Measurements from ENCODE around the gene DEFB123. TPM values are rescaled to one million over a fixed set of nuclear protein-coding genes. Genes with fewer than 3 reads are reported as not detected.

DEFB123 gene
- total and polyA plus RNA-seq, 9 of the 15 experiments (the other 6 are each of a cell fraction or from before 2014, with no cell fraction given) = not detected

DNA sequence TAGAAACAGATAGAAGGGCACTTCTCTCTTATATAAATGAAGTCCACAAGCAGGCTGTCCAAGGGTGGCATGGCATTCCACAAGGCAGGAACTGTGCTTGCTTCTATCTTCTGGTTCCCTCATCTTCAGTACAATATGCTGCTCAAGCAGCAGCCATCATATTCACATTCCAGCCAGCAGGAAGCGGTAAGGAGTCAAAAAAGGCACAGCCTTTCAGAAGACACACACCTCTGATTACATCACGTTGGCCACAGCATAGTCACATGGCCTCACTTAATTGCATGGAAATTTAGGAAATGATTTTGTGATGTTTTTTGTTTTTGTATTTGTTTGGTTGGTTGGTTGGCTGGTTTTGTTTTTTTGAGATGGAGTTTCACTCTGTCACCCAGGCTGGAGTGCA is 53.7 kb downstream of the DEFB123 start (continued):
- TF ChIP-seq L3MBTL2 (IDR thresholded peaks at IDR 0.05) (peak; percentile 57), ARID1B (IDR thresholded peaks at IDR 0.05) (0 out of 2 replicates have a peak, but pooled peaks have one; percentile 12), NCOA1 (IDR thresholded peaks at IDR 0.05; ENCODE audit: low read depth) (no peak), RUNX1 (IDR thresholded peaks at IDR 0.05; ENCODE audit: low read depth) (no peak), ZFP30 (CRISPR knock-in tag; IDR thresholded peaks at IDR 0.05; ENCODE audit: borderline replicate concordance) (no peak), ZBTB5 (IDR thresholded peaks at IDR 0.05) (no peak), NCOR1 (IDR thresholded peaks at IDR 0.05) (no peak), RBBP5 (IDR thresholded peaks at IDR 0.05; ENCODE audit: borderline replicate concordance, insufficient read depth, low read length, poor library complexity, severe bottlenecking) (no peak), ZNF780A (CRISPR knock-in tag; IDR thresholded peaks at IDR 0.05) (no peak), TRIM25 (IDR thresholded peaks at IDR 0.05; ENCODE audit: borderline replicate concordance) (no peak), TEAD1 (CRISPR knock-in tag; IDR thresholded peaks at IDR 0.05) (peak; percentile 100), HDAC2 (IDR thresholded peaks at IDR 0.05) (no peak)
- TF ChIP-seq, protein P1, sequence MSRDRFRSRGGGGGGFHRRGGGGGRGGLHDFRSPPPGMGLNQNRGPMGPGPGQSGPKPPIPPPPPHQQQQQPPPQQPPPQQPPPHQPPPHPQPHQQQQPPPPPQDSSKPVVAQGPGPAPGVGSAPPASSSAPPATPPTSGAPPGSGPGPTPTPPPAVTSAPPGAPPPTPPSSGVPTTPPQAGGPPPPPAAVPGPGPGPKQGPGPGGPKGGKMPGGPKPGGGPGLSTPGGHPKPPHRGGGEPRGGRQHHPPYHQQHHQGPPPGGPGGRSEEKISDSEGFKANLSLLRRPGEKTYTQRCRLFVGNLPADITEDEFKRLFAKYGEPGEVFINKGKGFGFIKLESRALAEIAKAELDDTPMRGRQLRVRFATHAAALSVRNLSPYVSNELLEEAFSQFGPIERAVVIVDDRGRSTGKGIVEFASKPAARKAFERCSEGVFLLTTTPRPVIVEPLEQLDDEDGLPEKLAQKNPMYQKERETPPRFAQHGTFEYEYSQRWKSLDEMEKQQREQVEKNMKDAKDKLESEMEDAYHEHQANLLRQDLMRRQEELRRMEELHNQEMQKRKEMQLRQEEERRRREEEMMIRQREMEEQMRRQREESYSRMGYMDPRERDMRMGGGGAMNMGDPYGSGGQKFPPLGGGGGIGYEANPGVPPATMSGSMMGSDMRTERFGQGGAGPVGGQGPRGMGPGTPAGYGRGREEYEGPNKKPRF (IDR thresholded peaks at IDR 0.05; ENCODE audit: low read depth, low read length) = no peak
- TF ChIP-seq, protein P2, sequence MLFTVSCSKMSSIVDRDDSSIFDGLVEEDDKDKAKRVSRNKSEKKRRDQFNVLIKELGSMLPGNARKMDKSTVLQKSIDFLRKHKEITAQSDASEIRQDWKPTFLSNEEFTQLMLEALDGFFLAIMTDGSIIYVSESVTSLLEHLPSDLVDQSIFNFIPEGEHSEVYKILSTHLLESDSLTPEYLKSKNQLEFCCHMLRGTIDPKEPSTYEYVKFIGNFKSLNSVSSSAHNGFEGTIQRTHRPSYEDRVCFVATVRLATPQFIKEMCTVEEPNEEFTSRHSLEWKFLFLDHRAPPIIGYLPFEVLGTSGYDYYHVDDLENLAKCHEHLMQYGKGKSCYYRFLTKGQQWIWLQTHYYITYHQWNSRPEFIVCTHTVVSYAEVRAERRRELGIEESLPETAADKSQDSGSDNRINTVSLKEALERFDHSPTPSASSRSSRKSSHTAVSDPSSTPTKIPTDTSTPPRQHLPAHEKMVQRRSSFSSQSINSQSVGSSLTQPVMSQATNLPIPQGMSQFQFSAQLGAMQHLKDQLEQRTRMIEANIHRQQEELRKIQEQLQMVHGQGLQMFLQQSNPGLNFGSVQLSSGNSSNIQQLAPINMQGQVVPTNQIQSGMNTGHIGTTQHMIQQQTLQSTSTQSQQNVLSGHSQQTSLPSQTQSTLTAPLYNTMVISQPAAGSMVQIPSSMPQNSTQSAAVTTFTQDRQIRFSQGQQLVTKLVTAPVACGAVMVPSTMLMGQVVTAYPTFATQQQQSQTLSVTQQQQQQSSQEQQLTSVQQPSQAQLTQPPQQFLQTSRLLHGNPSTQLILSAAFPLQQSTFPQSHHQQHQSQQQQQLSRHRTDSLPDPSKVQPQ (CRISPR knock-in tag; IDR thresholded peaks at IDR 0.05; ENCODE audit: borderline replicate concordance) = no peak
- TF ChIP-seq, protein P3, sequence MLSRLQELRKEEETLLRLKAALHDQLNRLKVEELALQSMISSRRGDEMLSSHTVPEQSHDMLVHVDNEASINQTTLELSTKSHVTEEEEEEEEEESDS (CRISPR knock-in tag; IDR thresholded peaks at IDR 0.05) = no peak
- TF ChIP-seq, protein P4, sequence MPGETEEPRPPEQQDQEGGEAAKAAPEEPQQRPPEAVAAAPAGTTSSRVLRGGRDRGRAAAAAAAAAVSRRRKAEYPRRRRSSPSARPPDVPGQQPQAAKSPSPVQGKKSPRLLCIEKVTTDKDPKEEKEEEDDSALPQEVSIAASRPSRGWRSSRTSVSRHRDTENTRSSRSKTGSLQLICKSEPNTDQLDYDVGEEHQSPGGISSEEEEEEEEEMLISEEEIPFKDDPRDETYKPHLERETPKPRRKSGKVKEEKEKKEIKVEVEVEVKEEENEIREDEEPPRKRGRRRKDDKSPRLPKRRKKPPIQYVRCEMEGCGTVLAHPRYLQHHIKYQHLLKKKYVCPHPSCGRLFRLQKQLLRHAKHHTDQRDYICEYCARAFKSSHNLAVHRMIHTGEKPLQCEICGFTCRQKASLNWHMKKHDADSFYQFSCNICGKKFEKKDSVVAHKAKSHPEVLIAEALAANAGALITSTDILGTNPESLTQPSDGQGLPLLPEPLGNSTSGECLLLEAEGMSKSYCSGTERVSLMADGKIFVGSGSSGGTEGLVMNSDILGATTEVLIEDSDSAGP (CRISPR knock-in tag; IDR thresholded peaks at IDR 0.05) = no peak
- TF ChIP-seq, protein P5, sequence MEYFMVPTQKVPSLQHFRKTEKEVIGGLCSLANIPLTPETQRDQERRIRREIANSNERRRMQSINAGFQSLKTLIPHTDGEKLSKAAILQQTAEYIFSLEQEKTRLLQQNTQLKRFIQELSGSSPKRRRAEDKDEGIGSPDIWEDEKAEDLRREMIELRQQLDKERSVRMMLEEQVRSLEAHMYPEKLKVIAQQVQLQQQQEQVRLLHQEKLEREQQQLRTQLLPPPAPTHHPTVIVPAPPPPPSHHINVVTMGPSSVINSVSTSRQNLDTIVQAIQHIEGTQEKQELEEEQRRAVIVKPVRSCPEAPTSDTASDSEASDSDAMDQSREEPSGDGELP (CRISPR knock-in tag; IDR thresholded peaks at IDR 0.05; ENCODE audit: borderline replicate concordance) = no peak

All from K562 (cell line).